GM12891 (cell line): ENCODE measurements around the gene PTPRN2.

Source experiments
- DNase-seq: peaks from one replicate; pipeline ENCODE4 v3.0.0; 2011; ENCODE audit warnings: low spot score; ENCODE audit not compliant: insufficient read length
- FAIRE-seq: peaks from 2 replicates; lab custom pipeline; 2011; peaks lifted over from hg19 to GRCh38; lab: Jason Lieb, UNC
- PAX5 ChIP-seq: IDR thresholded peaks from 2 replicates; pipeline ENCODE4 v1.6.1; 2011; ENCODE audit warnings: low read length, moderate library complexity, mild to moderate bottlenecking; ENCODE audit not compliant: insufficient read depth, severe bottlenecking
- POLR2A ChIP-seq: IDR thresholded peaks from 2 replicates; pipeline ENCODE4 v1.6.1; 2011; ENCODE audit warnings: low read depth, low read length, control low read depth
- POLR2AphosphoS5 ChIP-seq: IDR thresholded peaks from 2 replicates; pipeline ENCODE4 v1.6.1; 2011; ENCODE audit warnings: low read depth, low read length, control low read depth
- POU2F2 ChIP-seq: IDR thresholded peaks from 2 replicates; pipeline ENCODE4 v1.6.1; 2011; ENCODE audit warnings: low read depth, mild to moderate bottlenecking, control low read depth, low read length, moderate library complexity
- SPI1 ChIP-seq: IDR thresholded peaks from 2 replicates; pipeline ENCODE4 v1.6.1; 2011; ENCODE audit warnings: low read depth, low read length, control low read depth
- TAF1 ChIP-seq: IDR thresholded peaks from 2 replicates; pipeline ENCODE4 v1.6.1; 2011; ENCODE audit warnings: low read depth, low read length, control low read depth

The PTPRN2 gene

DNA sequence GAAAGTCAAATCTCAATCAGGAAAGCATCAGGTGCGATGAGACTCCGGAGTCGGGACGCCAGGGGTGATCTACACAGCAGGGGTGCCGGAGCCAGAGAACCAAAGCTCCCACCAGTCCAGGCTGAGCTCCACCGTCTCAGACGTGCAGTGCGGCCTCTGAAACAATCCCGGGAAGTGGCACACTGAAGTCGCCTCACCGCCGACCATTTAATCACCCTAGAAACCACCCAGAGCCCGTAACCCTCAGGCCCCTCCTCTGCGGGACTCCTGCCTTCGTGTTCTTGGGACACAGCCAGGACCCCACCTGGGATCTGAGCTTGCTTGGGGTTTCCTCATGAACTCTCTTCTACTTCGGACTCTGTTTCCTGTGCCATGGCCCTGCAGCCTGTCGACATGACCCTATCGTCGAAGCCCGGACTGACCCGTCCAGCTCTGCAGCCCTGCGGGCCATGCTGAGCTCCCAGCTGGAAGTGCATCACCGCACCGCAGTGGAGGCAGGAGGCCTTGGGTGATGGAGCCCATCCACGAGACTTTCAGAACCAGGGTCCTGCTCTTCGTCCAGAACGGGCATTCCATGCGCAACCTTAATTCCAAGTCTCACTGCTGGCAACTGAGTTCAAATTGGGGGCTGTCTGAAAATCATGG lies 266.4 kb downstream of the PTPRN2 start:
- TF ChIP-seq PAX5 (no peak), TAF1 (no peak), SPI1 (no peak), POLR2A (no peak)
- no peak for FAIRE-seq
- DNase-seq, result no peak

DNA sequence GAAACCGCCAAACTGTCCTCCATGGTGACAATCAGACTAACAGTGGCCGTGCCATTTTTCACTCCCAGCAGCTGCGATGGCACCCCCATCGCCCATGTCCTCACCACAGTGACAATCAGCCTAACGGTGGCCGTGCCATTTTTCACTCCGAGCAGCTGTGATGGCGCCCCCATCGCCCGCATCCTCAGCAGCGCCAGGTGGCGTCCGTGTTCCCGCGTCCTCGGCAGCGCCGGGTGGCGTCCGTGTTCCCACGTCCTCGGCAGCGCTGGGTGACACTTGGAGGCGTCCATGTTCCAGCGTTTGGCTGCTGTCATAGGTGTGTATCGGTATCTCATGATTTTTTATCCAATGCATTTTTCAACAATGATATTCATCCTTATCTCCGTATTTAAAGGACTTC lies 267.3 kb downstream of the PTPRN2 start:
- no peak for DNase-seq
- FAIRE-seq, result no peak
- TF ChIP-seq TAF1, result no peak
- no peak for TF ChIP-seq PAX5

DNA sequence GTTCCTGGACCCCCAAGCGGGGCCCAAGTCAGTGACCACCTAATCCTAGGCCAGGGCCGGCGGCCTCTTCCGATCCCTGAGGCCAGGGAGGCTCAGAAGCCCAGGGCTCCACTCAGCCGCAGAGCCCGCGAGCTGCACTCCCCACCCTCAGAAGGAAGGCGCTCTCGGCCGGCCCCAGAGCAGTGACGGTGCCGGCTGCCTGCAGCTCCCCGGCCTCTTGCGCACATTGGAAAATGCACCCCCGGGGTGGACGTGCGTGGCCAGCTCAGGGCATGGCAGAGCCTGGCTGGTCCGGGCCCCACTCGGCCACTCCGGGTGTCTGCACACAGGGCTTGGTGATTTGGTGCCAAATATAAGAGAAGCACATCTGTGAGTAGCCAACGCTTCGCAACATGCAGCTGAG lies 269.1 kb downstream of the PTPRN2 start:
- DNase-seq (no peak), FAIRE-seq (no peak)
- no peak for TF ChIP-seq PAX5
- TF ChIP-seq POLR2AphosphoS5, result no peak
- TF ChIP-seq POU2F2, result no peak
- no peak for TF ChIP-seq TAF1
- no peak for TF ChIP-seq POLR2A
- TF ChIP-seq SPI1, result no peak

DNA sequence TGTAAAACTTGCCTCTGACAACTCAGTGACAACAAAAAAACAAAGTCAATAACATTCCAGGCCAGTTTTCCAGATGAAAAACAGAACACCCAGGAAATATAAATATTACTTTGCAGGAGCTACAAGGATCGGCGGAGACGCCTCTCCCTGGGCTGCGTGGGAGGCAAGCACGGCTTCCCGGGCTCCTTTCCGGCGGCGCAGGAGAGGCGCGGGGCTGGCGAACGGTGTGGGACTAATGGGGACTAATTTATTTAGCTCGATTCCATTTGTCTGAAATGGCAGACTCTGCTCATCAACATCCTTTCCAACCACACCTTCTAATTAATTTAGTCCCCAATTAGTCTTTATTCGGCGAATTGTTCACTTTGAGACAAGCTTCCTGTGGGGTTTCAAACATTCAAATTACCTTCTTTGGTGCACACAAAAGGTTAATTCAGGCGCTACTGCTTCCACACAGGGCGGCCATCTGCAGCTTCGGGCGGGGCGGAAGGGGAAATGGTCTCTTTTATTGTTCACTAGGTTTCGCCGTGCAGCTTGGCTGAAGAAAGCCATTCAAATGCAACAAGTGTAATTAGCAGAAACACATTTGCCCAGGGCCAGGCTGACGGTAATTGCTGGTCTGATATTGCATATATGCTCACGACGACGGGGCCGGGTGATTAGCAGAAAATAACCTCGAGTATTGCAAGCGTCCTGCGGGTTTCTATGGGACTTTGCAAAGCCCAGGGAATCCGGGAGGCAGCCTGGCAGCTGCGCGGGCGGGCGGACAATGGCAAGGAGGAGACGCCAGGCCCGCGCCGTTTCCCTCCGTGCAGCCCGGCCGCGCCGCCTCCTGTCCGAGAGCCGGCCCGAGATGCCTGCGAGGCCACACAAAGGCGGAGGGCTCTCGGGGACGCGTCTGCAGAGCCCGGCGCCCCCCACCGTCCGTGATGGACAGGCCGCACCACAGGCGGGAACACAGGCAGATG lies 270.1 kb downstream of the PTPRN2 start:
- FAIRE-seq, result no peak
- DNase-seq, result no peak
- TF ChIP-seq POLR2A (no peak), POU2F2 (no peak), TAF1 (no peak)

DNA sequence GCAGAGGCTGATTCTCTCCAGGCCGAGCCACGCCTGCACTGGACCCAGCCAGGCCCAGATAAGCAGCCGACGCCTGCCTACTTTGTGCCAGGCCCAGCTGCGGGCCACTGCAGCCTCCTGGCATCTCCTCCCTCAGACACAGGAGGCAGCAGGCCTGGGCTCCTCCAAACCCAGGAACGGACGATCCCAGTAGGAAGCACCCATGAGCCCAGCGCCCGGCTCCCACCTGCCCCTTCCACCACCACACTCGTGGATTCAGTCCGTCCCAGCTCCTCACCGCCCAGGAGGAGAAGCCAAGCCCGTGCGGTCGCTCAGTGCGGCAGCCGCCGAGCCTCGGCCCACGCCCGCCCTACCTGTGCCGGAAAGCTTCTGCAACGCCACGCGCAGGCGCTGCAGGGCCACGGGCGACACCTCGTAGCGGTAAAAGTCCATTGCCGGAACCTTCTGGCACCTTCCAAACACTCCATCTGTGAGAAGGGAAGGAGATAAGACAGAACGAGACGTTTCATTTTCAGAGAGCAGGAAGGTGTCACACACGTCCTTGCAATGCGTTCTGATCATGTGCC lies 271.1 kb downstream of the PTPRN2 start:
- TF ChIP-seq PAX5, result no peak
- no peak for TF ChIP-seq POLR2AphosphoS5
- TF ChIP-seq TAF1, result no peak
- no peak for TF ChIP-seq SPI1
- no peak for TF ChIP-seq POU2F2
- no peak for TF ChIP-seq POLR2A
- no peak for DNase-seq
- FAIRE-seq, result no peak

DNA sequence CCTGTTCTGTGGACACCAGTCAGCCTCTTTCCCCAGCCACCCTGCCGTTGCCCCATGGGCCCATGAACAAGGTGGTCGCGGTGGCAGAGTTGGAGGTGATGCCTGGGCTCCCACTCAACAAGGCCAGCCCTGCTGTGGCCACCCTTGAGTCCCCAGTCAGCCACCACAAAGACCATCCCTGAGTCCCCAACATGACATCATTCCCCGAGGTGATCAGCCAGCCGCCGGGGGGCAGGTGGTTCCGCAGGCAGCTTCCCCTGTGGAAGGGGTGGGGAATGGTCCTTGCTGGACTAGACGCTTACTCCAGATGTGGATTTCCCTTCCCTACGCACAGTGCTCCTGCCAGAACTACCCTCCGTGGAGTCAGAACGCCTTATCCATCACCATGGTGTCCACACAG lies 271.7 kb downstream of the PTPRN2 start:
- DNase-seq (no peak), FAIRE-seq (no peak)
- TF ChIP-seq POLR2AphosphoS5 (no peak), POLR2A (no peak), PAX5 (no peak), TAF1 (no peak), POU2F2 (no peak), SPI1 (no peak)

DNA sequence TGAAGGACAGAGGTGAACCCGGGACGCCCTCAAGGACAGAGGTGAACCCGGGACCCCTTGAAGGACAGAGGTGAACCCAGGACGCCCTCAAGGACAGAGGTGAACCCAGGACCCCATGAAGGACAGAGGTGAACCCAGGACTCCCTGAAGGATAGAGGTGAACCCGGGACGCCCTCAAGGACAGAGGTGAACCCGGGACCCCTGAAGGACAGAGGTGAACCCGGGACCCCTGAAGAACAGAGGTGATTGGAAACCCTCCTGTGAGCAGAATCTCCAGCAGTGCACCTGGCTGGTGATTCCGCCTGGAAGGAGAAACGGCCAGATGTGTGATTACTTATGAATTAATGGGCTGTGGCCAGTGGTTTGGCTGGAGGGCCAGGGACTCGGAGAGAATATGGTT lies 272.3 kb downstream of the PTPRN2 start:
- TF ChIP-seq PAX5, result no peak
- TF ChIP-seq TAF1, result no peak
- TF ChIP-seq SPI1, result no peak
- no peak for TF ChIP-seq POLR2A
- no peak for TF ChIP-seq POLR2AphosphoS5
- TF ChIP-seq POU2F2, result no peak
- FAIRE-seq, result no peak
- no peak for DNase-seq

DNA sequence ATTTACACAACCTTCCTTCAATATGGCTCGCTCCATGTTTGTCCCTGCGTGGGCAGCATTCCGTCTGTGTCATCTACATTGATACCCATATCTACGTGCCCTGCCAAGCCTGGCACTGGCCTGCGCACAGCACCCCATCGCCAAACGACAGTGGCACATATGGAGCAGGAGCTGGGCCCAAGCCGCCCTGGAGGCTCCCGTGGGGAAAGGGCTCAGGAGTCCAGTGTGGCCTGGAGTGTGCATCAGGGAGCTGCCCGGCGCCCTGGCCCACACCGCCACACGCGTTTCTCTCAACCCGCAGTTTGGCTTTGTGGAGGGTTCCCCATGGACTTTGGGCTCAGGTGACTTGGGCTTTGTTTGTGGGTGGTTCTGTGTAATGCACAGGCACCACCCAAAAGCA lies 273.2 kb downstream of the PTPRN2 start:
- no peak for FAIRE-seq
- TF ChIP-seq POU2F2, result no peak
- TF ChIP-seq POLR2A, result no peak
- TF ChIP-seq SPI1, result no peak
- no peak for TF ChIP-seq POLR2AphosphoS5
- no peak for TF ChIP-seq PAX5
- TF ChIP-seq TAF1, result no peak
- no peak for DNase-seq

DNA sequence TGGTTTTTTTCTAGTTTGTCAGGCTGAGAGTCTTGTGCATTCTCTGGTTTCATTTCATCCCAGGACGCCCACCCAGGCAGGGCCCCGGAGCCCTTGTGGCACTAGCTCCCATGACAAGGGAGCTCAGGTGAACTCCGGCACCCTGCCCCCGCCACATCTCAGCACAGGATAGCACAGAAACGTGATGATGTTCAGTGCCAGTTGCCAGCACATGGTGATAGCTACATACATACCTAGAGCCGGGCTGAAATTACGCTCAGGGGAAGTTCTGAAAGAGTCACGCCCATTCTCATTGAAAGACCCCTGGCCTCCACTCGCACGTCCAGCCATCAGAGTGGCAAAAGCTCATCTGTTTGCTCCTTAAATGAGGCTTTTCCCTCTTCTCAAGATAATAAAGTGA lies 273.7 kb downstream of the PTPRN2 start:
- TF ChIP-seq PAX5, result no peak
- TF ChIP-seq SPI1, result no peak
- TF ChIP-seq POLR2AphosphoS5, result no peak
- no peak for TF ChIP-seq POU2F2
- TF ChIP-seq TAF1, result no peak
- no peak for TF ChIP-seq POLR2A
- DNase-seq (no peak), FAIRE-seq (no peak)
